Embryonic facial prominence (tissue), 1 donor: ENCODE data around the gene UNC13D.

Experiments used
- DNase-seq: peaks from one replicate; pipeline ENCODE4 v3.0.0-alpha.2; 2016; ENCODE audit errors: extremely low spot score

Gene UNC13D

GRCh38 chr17:75834279-75834920 is 9.8 kb downstream of the UNC13D start:
- DNase-seq, result no peak

GRCh38 chr17:75832652-75833400 is 11.4 kb downstream of the UNC13D start:
- DNase-seq, result no peak

GRCh38 chr17:75832164-75832651 is 12.0 kb downstream of the UNC13D start:
- DNase-seq, result no peak

- no peak for DNase-seq
Measured at GRCh38 chr17:75831032-75831571, 13.1 kb downstream of the UNC13D start.

- DNase-seq, result no peak
Measured at GRCh38 chr17:75830164-75831031, 13.8 kb downstream of the UNC13D start.

GRCh38 chr17:75829747-75830146 is 14.5 kb downstream of the UNC13D start:
- no peak for DNase-seq

- DNase-seq, result no peak
Measured at GRCh38 chr17:75828741-75829140, 15.5 kb downstream of the UNC13D start.

- no peak for DNase-seq
Measured at GRCh38 chr17:75828076-75828400, 16.2 kb downstream of the UNC13D start.

- no peak for DNase-seq
Measured at GRCh38 chr17:75827308-75828075, 16.7 kb downstream of the UNC13D start.

GRCh38 chr17:75826561-75827307 is 17.5 kb downstream of the UNC13D start:
- DNase-seq, result no peak

GRCh38 chr17:75825748-75826370 is 18.3 kb downstream of the UNC13D start:
- DNase-seq, result no peak

GRCh38 chr17:75825149-75825552 is 19.1 kb downstream of the UNC13D start:
- no peak for DNase-seq

GRCh38 chr17:75824666-75825065 is 19.5 kb downstream of the UNC13D start:
- no peak for DNase-seq

- no peak for DNase-seq
Measured at GRCh38 chr17:75824050-75824552, 20.1 kb downstream of the UNC13D start.

- DNase-seq, result no peak
Measured at GRCh38 chr17:75823257-75824041, 20.8 kb downstream of the UNC13D start.

GRCh38 chr17:75822800-75823166 is 21.4 kb downstream of the UNC13D start:
- no peak for DNase-seq

GRCh38 chr17:75822119-75822799 is 21.9 kb downstream of the UNC13D start:
- DNase-seq, result no peak

- no peak for DNase-seq
Measured at GRCh38 chr17:75821552-75821951, 22.7 kb downstream of the UNC13D start.
